IMR-90 (cell line): ENCODE results near the gene DTHD1.

Source experiments
- CTCF ChIP-seq: conservative IDR thresholded peaks from 2 replicates; pipeline ENCODE4 v1.5.1; 2012; ENCODE audit warnings: mild to moderate bottlenecking, low read depth, low read length, improper control_type of control experiment
- MAFK ChIP-seq: IDR thresholded peaks from 2 replicates; pipeline ENCODE4 v1.6.1; 2012; ENCODE audit warnings: low read depth, low read length, improper control_type of control experiment
- POLR2A ChIP-seq: IDR thresholded peaks from 2 replicates; pipeline ENCODE4 v1.6.1; 2012; ENCODE audit warnings: mild to moderate bottlenecking, low read depth, low read length

- no peak for TF ChIP-seq CTCF
- TF ChIP-seq POLR2A, result no peak
- TF ChIP-seq MAFK, result no peak
These were observed 861 bp upstream of the DTHD1 start for GRCh38 chr4:36280555-36280954.
